HG03097 (cell line): ENCODE results near the gene ARID5B.

Experiments used
- ATAC-seq: cut with Tn5 transposase; IDR thresholded peaks from one replicate; pipeline ENCODE4 v1.9.1; 2021; ENCODE audit not compliant: unreplicated experiment, low FRiP score

ARID5B gene

GRCh38 chr10:61882621-61883370, 18.7 kb upstream of the ARID5B start:
- no peak for ATAC-seq

- ATAC-seq = no peak
Observed at GRCh38 chr10:61883371-61884025, 18.0 kb upstream of the ARID5B start.

- ATAC-seq = no peak
Observed at GRCh38 chr10:61887772-61888171, 13.7 kb upstream of the ARID5B start.

GRCh38 chr10:61888744-61889143, 12.8 kb upstream of the ARID5B start:
- no peak for ATAC-seq

GRCh38 chr10:61890430-61890829, 11.1 kb upstream of the ARID5B start:
- no peak for ATAC-seq

GRCh38 chr10:61890881-61891409, 10.6 kb upstream of the ARID5B start:
- ATAC-seq = no peak

GRCh38 chr10:61891906-61892585, 9.5 kb upstream of the ARID5B start:
- ATAC-seq = no peak

GRCh38 chr10:61892961-61893360, 8.5 kb upstream of the ARID5B start:
- ATAC-seq = no peak

- no peak for ATAC-seq
Observed at GRCh38 chr10:61894133-61894532, 7.4 kb upstream of the ARID5B start.

- ATAC-seq = no peak
Observed at GRCh38 chr10:61895898-61896600, 5.5 kb upstream of the ARID5B start.

GRCh38 chr10:61896854-61897661, 4.4 kb upstream of the ARID5B start:
- ATAC-seq = peak; percentile 56

- ATAC-seq = no peak
Observed at GRCh38 chr10:61897671-61898434, 3.6 kb upstream of the ARID5B start.

- ATAC-seq = no peak
Observed at GRCh38 chr10:61898435-61898778, 3.1 kb upstream of the ARID5B start.

GRCh38 chr10:61899069-61899531, 2.4 kb upstream of the ARID5B start:
- ATAC-seq = no peak

- no peak for ATAC-seq
Observed at GRCh38 chr10:61899663-61899996, 1.9 kb upstream of the ARID5B start.

GRCh38 chr10:61899997-61900828, 1.3 kb upstream of the ARID5B start:
- peak; percentile 28 for ATAC-seq

GRCh38 chr10:61901829-61902444, 438 bp downstream of the ARID5B start:
- no peak for ATAC-seq
